Hindlimb muscle (tissue), 1 donor: ENCODE results near the gene BOLA2. TPM values are rescaled to one million over a fixed set of nuclear protein-coding genes. Genes with fewer than 3 reads are reported as not detected.
"Not testable (repeated sequence)": the region's sequence is repeated elsewhere in the genome, so short reads cannot be mapped to it uniquely, and the experiment has no call there.

Experiments
- DNase-seq: peaks from one replicate; pipeline ENCODE4 v3.0.0-alpha.2; 2013
- polyA plus RNA-seq: library from polyadenylated mRNA; unstranded; fragments of 120-200 nt; gene quantifications from one replicate; pipeline ENCODE4 v1.2.1, GENCODE V29; 2013; ENCODE audit not compliant: insufficient read length

Gene BOLA2
- polyA plus RNA-seq = 4.0 TPM

GRCh38 chr16:29454269-29454668 lies at the start of gene BOLA2, which contains the start of gene SLX1B:
BOLA2 (minus strand) TSS chr16:29454351; CDS start chr16:29454253, 98 bp downstream.
SLX1B (plus strand) TSS chr16:29454533.
- DNase-seq = not testable (repeated sequence)

DNA sequence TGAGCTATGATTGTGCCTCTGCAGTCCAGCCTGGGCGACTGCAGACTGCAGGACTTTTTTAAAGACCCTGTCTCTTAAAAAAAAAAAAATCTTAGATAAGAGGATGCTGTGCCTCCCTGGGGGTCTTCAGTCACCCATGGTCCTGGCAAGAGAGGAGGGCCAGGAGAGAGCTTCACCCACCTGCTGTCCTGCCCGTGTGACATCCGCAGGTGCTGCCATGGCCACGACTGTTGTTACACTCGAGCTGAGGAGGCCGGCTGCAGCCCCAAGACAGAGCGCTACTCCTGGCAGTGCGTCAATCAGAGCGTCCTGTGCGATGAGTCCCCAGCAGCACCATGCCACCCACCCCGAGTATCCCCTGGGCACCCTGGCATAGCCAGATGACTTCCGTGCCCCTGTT lies 28.1 kb upstream of the BOLA2 start:
- not testable (repeated sequence) for DNase-seq

DNA sequence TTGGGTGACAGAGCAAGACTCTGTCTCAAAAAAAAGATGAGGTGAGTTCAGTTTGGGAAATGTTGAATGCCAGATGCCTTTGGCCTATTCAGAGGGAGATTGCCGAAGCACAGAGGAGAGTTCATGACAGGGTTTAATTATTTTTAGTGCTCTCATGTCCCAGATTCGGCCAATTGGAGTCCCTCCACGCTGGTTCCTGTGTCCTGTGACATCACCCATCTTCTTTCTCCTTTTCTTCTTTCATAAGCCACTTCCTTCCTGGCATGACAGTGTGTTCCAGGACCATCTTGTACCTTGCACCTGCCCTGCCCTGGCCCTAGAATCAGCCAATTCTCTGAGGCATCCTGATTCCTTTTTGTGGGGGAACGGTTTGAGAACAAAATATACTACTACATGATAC lies 17.9 kb upstream of the BOLA2 start:
- not testable (repeated sequence) for DNase-seq

GRCh38 chr16:29469660-29470059 lies 15.5 kb upstream of the BOLA2 start:
- not testable (repeated sequence) for DNase-seq

DNA sequence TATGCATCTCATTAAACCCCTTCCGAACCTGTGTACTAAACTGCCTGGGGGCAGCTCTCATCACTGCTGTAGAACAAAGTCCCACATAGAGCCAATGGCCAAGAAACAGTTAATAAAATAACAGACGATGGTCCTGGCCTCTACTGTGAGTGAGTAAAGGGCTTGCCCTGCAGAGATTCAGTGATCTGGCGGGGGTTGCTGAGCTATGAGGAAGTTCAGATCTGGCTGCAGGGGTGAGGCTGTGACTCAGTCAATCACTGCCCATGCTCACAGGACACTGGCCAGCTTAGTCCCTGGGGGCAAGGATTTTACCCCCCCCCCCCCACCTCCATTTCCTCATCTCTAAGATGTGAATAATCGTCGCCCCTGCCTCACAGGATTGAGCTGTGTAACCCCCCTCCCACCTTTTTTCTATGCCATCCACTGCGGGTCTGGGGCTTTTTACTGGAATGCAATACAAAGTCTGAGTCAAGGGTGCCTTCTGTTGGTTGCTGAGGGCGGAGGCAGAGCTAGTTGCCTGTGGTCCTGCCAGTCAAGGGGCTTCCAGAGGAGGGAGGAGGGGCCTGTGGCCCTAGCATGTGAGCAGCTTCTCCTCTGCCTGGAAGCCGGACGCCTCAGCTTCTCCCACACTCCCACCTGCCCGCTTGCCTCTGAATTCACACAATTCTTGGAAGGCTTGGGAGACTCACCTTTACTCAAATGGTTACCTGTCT lies 13.7 kb upstream of the BOLA2 start:
- not testable (repeated sequence) for DNase-seq

- not testable (repeated sequence) for DNase-seq
Measured at GRCh38 chr16:29466904-29467303, 12.8 kb upstream of the BOLA2 start.

DNA sequence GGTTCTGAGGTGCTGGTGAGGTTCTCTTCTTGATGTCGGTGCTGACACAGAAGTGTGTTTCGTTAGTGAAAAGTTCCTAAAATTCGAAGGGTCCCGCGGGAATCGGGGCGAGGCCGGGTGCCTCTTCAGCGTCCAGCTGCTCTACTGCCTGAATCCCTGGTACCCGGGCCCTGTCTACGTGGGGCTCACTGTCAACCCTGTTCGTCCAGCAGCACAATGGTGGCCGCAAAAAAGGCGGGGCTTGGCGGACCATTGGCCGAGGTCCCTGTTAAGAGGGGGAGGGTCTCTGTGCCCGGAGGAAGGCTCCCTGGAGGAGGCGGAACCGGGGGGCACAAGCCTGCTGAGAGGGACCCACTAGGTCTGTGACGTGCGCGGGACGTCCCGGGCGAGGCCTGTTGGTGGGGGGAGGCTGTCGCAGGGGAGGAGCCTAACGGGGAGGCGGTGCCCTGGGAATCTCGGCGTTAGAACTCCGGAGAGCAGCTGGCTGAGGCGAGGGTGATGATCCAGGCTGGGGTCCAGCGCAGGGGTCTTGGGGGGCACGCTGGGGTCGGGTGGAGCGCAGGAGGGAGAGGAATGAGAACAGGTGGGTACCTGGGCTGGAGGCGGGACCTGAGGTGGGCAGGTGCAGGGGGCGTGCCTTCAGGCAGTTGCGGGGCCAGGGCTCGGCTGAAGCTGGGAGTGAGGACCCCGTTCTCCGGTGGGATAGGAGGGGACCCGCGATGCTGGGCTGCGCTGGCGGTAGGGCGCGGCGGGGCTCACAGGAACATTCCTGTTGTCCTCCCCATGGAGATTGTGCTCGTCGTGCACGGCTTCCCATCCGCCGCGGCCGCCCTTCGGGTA lies 12.1 kb upstream of the BOLA2 start:
- DNase-seq = not testable (repeated sequence)

- not testable (repeated sequence) for DNase-seq
Measured at GRCh38 chr16:29460647-29461030, 6.5 kb upstream of the BOLA2 start.

- not testable (repeated sequence) for DNase-seq
Measured at GRCh38 chr16:29459706-29460646, 5.8 kb upstream of the BOLA2 start, which contains the start of gene SULT1A4. SULT1A4 (plus strand) TSS chr16:29459913; CDS start chr16:29461386, 1,473 bp downstream.

DNA sequence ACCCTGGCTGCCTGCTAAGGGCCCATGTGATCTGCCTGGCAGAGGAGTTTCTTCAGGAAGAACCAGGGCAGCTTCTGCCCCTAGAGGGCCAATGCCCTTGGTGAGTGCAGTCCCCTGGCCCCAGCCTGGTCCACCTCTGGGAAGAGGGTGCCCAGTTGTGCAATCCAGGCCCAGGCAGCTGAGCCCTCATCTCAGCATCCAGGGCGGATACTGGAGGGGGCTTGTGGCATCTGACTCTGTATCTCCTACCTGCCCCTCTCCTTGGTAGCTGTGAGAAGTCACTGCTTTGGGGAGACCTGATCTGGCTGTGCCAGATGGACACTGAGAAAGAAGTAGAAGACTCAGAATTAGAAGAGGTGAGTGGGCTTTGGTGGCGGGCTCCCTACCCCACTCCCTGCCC lies 3.5 kb upstream of the BOLA2 start:
- DNase-seq = not testable (repeated sequence)

GRCh38 chr16:29454828-29455227 lies 677 bp upstream of the BOLA2 start:
- not testable (repeated sequence) for DNase-seq

DNA sequence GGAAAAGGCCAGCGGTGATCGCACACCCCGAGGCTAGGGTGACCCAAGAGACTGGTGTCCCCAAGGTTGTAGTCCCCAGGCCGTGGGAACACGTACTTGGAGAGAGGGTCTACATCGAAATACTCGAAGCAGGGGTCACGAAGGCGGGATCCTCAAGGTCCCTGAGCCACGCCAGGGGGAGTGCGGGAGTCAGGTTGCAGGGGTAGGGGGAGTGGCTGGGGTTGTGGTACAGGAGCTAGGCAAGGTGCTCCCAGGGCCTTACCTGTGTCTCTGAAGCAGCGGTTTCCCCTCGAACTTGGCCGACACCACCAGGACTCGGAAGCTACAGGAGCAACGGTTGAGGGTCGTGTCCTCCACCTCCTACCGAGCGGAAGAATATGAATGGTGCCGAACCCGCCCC lies 397 bp downstream of the BOLA2 start:
- not testable (repeated sequence) for DNase-seq

DNA sequence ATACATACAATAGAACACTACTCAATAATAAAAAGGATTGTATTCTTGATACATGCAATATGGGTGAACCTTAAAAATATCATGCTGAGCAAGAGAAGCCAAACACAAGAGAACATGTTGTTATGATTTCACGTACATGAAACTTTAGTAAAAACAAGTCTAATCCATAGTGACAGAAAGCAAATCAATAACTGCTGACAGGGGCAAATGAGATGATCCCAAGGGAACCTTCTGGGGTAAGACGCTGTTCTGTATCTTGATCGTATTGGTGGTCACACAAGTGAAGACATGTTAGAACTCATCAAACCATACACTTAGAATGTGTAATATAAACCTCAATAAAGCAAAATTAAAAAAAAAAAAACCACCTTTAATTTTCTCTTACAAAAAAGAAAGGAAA lies 28.8 kb downstream of the BOLA2 start:
- DNase-seq = not testable (repeated sequence)

GRCh38 chr16:29423587-29423986 lies 30.6 kb downstream of the BOLA2 start:
- not testable (repeated sequence) for DNase-seq

DNA sequence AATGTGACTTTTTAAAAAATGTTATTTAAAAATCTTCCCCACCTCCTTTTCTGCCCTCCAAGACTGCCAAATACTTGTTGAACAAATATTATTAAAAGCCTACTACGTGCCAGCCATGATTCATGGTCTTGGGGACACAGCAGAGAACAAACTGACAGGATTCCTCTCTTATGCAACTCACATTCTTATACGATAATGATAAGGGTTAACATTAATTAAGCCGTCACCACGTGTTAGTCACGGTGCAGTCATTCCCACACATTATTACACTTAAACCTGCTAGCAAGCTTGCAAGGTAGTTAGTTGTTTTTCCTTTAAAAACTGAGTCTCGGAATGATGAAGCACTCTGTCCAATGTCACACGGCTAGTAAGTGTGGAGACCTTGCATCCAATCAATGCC lies 48.9 kb downstream of the BOLA2 start:
- DNase-seq = not testable (repeated sequence)

Other genes with a start within 250 kb of the BOLA2 start
- gene NPIPB11, start 47.6 kb downstream of the BOLA2 start, polyA plus RNA-seq = 1.6 TPM
- gene SLX1B, start 182 bp upstream of the BOLA2 start, polyA plus RNA-seq = 0.66 TPM
- 3.6 TPM for gene SULT1A4, start 5.6 kb upstream of the BOLA2 start, polyA plus RNA-seq
- gene NPIPB12, start 52.1 kb upstream of the BOLA2 start, polyA plus RNA-seq = 22.5 TPM
- gene SPN, start 208.9 kb upstream of the BOLA2 start, polyA plus RNA-seq = 1.3 TPM
- gene QPRT, start 224.8 kb upstream of the BOLA2 start, polyA plus RNA-seq = 80.1 TPM